ENCODE results near the gene BANF1. TPM values are rescaled to one million over a fixed set of nuclear protein-coding genes. Genes with fewer than 3 reads are reported as not detected.

The BANF1 gene
- total and polyA plus RNA-seq, 2 of the 13 experiments (the other 11 are each of a cell fraction or from before 2014, with no cell fraction given), result 40.5 to 86.5 TPM

- TF ChIP-seq DZIP1 (CRISPR knock-in tag; IDR thresholded peaks at IDR 0.05) (no peak), HNRNPLL (IDR thresholded peaks at IDR 0.05; ENCODE audit: low read depth, low read length, poor library complexity, severe bottlenecking) (peak; percentile 74), CHD2 (IDR thresholded peaks at IDR 0.05; ENCODE audit: low read depth, low read length) (peak; percentile 94), NR3C1 (CRISPR knock-in tag; IDR thresholded peaks at IDR 0.05) (no peak), MXD4 (CRISPR knock-in tag; IDR thresholded peaks at IDR 0.05) (peak; percentile 61; the same call in 1 of the 2 replicates), ZNF841 (CRISPR knock-in tag; IDR thresholded peaks at IDR 0.05; ENCODE audit: borderline replicate concordance) (peak; percentile 47; the same call in 1 of the 2 replicates), ZNF660 (CRISPR knock-in tag; IDR thresholded peaks at IDR 0.05; ENCODE audit: borderline replicate concordance, low read depth) (no peak), ZFP36L2 (CRISPR knock-in tag; IDR thresholded peaks at IDR 0.05) (0 out of 2 replicates have a peak, but pooled peaks have one; percentile 57), CEBPG (CRISPR knock-in tag; IDR thresholded peaks at IDR 0.05) (peak; percentile 56), ZNF3 (CRISPR knock-in tag; IDR thresholded peaks at IDR 0.05) (0 out of 2 replicates have a peak, but pooled peaks have one; percentile 69), FOXO1 (CRISPR knock-in tag; IDR thresholded peaks at IDR 0.05) (peak; percentile 77), KDM3A (CRISPR knock-in tag; IDR thresholded peaks at IDR 0.05; ENCODE audit: low read depth) (peak; percentile 95)
Observed at GRCh38 chr11:66001942-66002647, at the start of gene BANF1, which contains the start of gene EIF1AD (continued).

All from HepG2 (cell line).